ENCODE measurements around the gene SPINK7.

Gene SPINK7

GRCh38 chr5:148297731-148298130, 14.5 kb upstream of the SPINK7 start:
- Mint-ChIP-seq H3K27ac (no peak overlapping the region), H3K27me3 (ENCODE audit: low read depth) (no peaks in the 10 kb centered on the region), H3K9me3 (no peaks in the 10 kb centered on the region), H3K4me1 (no peaks in the 10 kb centered on the region), H3K36me3 (ENCODE audit: low read depth) (no peaks in the 10 kb centered on the region), H3K4me3 (no peak overlapping the region)
- no peak for TF ChIP-seq CTCF (IDR thresholded peaks at IDR 0.05; ENCODE audit: unreplicated experiment in 3 of 3)

- Mint-ChIP-seq H3K4me3 (no peak overlapping the region), H3K4me1 (no peaks in the 10 kb centered on the region), H3K36me3 (ENCODE audit: low read depth) (no peaks in the 10 kb centered on the region), H3K9me3 (peaks cover 10% of the 10 kb centered on the region), H3K27ac (no peak overlapping the region), H3K27me3 (ENCODE audit: low read depth) (no peaks in the 10 kb centered on the region)
- TF ChIP-seq CTCF (IDR thresholded peaks at IDR 0.05; ENCODE audit: unreplicated experiment in 3 of 3): no peak
Observed at GRCh38 chr5:148306446-148306845, 5.8 kb upstream of the SPINK7 start.

- no peaks in the 10 kb centered on the region for H3K4me1 Mint-ChIP-seq
- H3K36me3 Mint-ChIP-seq (ENCODE audit: low read depth): no peaks in the 10 kb centered on the region
- H3K9me3 Mint-ChIP-seq: peaks cover 10% of the 10 kb centered on the region
- TF ChIP-seq CTCF (IDR thresholded peaks at IDR 0.05; ENCODE audit: unreplicated experiment in 3 of 3): no peak
- no peak overlapping the region for H3K27ac Mint-ChIP-seq
- H3K4me3 Mint-ChIP-seq: no peak overlapping the region
- H3K27me3 Mint-ChIP-seq (ENCODE audit: low read depth): no peaks in the 10 kb centered on the region
Observed at GRCh38 chr5:148309019-148309418, 3.2 kb upstream of the SPINK7 start.

GRCh38 chr5:148309746-148310145, 2.5 kb upstream of the SPINK7 start:
- no peaks in the 10 kb centered on the region for H3K36me3 Mint-ChIP-seq (ENCODE audit: low read depth)
- no peak for TF ChIP-seq CTCF (IDR thresholded peaks at IDR 0.05; ENCODE audit: unreplicated experiment in 3 of 3)
- H3K4me3 Mint-ChIP-seq: no peak overlapping the region
- peaks cover 10% of the 10 kb centered on the region for H3K9me3 Mint-ChIP-seq
- no peaks in the 10 kb centered on the region for H3K27me3 Mint-ChIP-seq (ENCODE audit: low read depth)
- H3K4me1 Mint-ChIP-seq: no peaks in the 10 kb centered on the region
- no peak overlapping the region for H3K27ac Mint-ChIP-seq

- TF ChIP-seq CTCF (IDR thresholded peaks at IDR 0.05; ENCODE audit: unreplicated experiment in 3 of 3): no peak
- no peak overlapping the region for H3K27ac Mint-ChIP-seq
- H3K9me3 Mint-ChIP-seq: peaks cover 10% of the 10 kb centered on the region
- H3K4me3 Mint-ChIP-seq: no peak overlapping the region
- no peaks in the 10 kb centered on the region for H3K4me1 Mint-ChIP-seq
- no peaks in the 10 kb centered on the region for H3K36me3 Mint-ChIP-seq (ENCODE audit: low read depth)
- no peaks in the 10 kb centered on the region for H3K27me3 Mint-ChIP-seq (ENCODE audit: low read depth)
Observed at GRCh38 chr5:148311484-148311883, 739 bp upstream of the SPINK7 start.

- Mint-ChIP-seq H3K27me3 (ENCODE audit: low read depth) (no peaks in the 10 kb centered on the region), H3K27ac (no peak overlapping the region), H3K4me1 (no peaks in the 10 kb centered on the region), H3K9me3 (peaks cover 5% of the 10 kb centered on the region), H3K36me3 (ENCODE audit: low read depth) (no peaks in the 10 kb centered on the region), H3K4me3 (no peak overlapping the region)
- no peak for TF ChIP-seq CTCF (IDR thresholded peaks at IDR 0.05; ENCODE audit: unreplicated experiment in 3 of 3)
Observed at GRCh38 chr5:148314187-148314586, 2.0 kb downstream of the SPINK7 start.
